ENCODE measurements around the gene JARID2. TPM values are rescaled to one million over a fixed set of nuclear protein-coding genes. Genes with fewer than 3 reads are reported as not detected.

The JARID2 gene
- total and polyA plus RNA-seq, 9 of the 15 experiments (the other 6 are each of a cell fraction or from before 2014, with no cell fraction given): 5.0 to 29.0 (median 15.6) TPM

DNA sequence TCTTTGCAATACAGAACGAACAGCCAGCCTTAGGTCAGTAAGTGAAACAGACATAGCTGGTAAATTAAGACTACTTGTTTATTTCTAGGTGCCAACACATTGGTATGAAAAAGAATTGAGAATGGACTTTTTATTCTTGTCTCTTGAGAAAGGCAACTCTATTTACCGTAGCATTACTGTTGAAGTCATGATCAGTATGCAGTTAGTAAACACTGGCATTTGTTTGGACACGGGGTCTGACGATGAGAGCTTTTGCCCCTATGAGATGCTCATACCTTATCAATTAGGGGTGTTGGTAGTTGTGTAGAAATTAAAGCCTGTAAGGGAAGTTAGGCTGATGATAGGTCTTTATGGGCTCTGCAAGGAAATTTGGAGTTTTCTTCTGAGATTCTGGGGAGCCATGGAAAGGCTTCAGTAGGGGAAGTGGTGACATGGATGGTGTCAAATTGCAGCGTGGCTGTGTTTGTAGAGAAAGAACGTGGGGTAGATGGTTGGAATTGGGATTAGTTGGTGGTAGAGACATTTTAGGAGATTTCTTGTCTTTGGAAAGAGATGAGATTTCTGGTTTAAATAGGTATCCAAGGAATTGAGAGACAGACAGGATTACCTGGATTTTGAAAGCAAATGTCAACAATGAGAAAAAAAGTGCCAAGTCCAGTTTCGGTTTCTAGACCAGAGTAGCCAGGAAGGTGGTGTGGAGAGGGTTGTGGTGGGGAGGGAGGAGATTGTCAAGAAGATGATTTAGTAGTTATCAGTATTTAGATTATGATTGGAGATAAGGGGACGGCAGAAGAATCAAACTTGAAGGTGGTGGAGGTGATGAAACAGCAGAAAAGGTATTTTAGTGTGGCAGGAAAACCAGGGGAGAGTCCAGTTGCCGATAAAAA, 116.6 kb downstream of the JARID2 start:
- H3K4me1 ChIP-seq (replicated peaks in 1 of 2; ENCODE audit: control insufficient read depth in 2 of 2, insufficient read depth in 2 of 2, low read length in 2 of 2): peaks cover 28 to 80% of the 10 kb centered on the region in 2 experiments
- CTCF ChIA-PET (ENCODE audit: low intra/inter-chr PET ratio): no interaction called here
- in situ Hi-C loops (cut with MboI) (no loop called here), intact Hi-C loops (cut with micrococcal nuclease) (no loop called here)
- FAIRE-seq: no peak
- peaks cover 6% of the 10 kb centered on the region for H3K9me1 ChIP-seq (ENCODE audit: control insufficient read depth, insufficient read depth, low read length)
- no peaks in the 10 kb centered on the region for H3K27me3 ChIP-seq (ENCODE audit: control insufficient read depth in 2 of 2, insufficient read depth in 2 of 2, low read length in 2 of 2)
- BruUV-seq (replicated peaks): no TSS peak
- no peaks in the 10 kb centered on the region for H3K9me3 ChIP-seq (replicated peaks; ENCODE audit: control insufficient read depth, insufficient read depth, low read depth, low read length)
- H3K4me3 ChIP-seq: no peak overlapping the region
- H2AFZ ChIP-seq (ENCODE audit: low read depth, low read length): no peak overlapping the region
- peaks cover 98% of the 10 kb centered on the region for H3K79me2 ChIP-seq (ENCODE audit: control insufficient read depth, insufficient read depth, low read length)
- 0 out of 3 replicates have a peak, but pooled peaks cover 3% of the 10 kb centered on the region for H3K36me3 ChIP-seq (ENCODE audit: control insufficient read depth, insufficient read depth, low read length)
- H4K20me1 ChIP-seq (replicated peaks; ENCODE audit: control insufficient read depth, insufficient read depth, low read length): peaks cover 48% of the 10 kb centered on the region
- 45% methylated on average over 9 of the region's 9 CpGs for WGBS (ENCODE audit: insufficient coverage, low coverage, missing lambda C conversion rate)
- no peak overlapping the region for H3K9ac ChIP-seq (ENCODE audit: insufficient read depth in 1 of 2, low read depth in 2 of 2, low read length in 2 of 2)
- POLR2A ChIA-PET: no interaction called here
- ATAC-seq: 0 out of 3 replicates have a peak, but pooled peaks have one; percentile 13
- H3K4me2 ChIP-seq (ENCODE audit: insufficient read depth, low read length): peak overlapping the region; percentile 35; the same call in 1 of the 2 replicates
- no peak overlapping the region for H3K27ac ChIP-seq (ENCODE audit: extremely low read depth, low read depth, low read length)
- DNase-seq (ENCODE audit: extremely low read depth in 1 of 4, low spot score in 3 of 4): no peak
- TF ChIP-seq RBM39 (optimal IDR thresholded peaks at IDR 0.05; ENCODE audit: low read depth, low read length) (no peak), ZNF778 (CRISPR knock-in tag; IDR thresholded peaks at IDR 0.05) (no peak), ARID1B (IDR thresholded peaks at IDR 0.05) (peak; percentile 24; the same call in 1 of the 2 replicates), SMARCE1 (IDR thresholded peaks at IDR 0.05) (0 out of 2 replicates have a peak, but pooled peaks have one; percentile 45), DPF2 (IDR thresholded peaks at IDR 0.05) (peak; percentile 55; the same call in 1 of the 2 replicates), SMARCA4 (IDR thresholded peaks at IDR 0.05) (peak; percentile 36; the same call in 1 of the 2 replicates), SP1 (CRISPR knock-in tag; IDR thresholded peaks at IDR 0.05) (no peak), NFE2L1 (tag; IDR thresholded peaks at IDR 0.05; ENCODE audit: borderline replicate concordance, low read depth) (no peak), ZEB2 (IDR thresholded peaks at IDR 0.05) (peak; percentile 43; the same call in 1 of the 2 replicates), MEIS2 (IDR thresholded peaks at IDR 0.05; ENCODE audit: partially characterized antibody) (peak; percentile 88)
- TF ChIP-seq, protein P1, sequence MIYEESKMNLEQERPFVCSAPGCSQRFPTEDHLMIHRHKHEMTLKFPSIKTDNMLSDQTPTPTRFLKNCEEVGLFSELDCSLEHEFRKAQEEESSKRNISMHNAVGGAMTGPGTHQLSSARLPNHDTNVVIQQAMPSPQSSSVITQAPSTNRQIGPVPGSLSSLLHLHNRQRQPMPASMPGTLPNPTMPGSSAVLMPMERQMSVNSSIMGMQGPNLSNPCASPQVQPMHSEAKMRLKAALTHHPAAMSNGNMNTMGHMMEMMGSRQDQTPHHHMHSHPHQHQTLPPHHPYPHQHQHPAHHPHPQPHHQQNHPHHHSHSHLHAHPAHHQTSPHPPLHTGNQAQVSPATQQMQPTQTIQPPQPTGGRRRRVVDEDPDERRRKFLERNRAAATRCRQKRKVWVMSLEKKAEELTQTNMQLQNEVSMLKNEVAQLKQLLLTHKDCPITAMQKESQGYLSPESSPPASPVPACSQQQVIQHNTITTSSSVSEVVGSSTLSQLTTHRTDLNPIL (CRISPR knock-in tag; IDR thresholded peaks at IDR 0.05): no peak
- TF ChIP-seq, protein P2, sequence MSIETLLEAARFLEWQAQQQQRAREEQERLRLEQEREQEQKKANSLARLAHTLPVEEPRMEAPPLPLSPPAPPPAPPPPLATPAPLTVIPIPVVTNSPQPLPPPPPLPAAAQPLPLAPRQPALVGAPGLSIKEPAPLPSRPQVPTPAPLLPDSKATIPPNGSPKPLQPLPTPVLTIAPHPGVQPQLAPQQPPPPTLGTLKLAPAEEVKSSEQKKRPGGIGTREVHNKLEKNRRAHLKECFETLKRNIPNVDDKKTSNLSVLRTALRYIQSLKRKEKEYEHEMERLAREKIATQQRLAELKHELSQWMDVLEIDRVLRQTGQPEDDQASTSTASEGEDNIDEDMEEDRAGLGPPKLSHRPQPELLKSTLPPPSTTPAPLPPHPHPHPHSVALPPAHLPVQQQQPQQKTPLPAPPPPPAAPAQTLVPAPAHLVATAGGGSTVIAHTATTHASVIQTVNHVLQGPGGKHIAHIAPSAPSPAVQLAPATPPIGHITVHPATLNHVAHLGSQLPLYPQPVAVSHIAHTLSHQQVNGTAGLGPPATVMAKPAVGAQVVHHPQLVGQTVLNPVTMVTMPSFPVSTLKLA (conservative IDR thresholded peaks at IDR 0.05): peak in 1 of 2 experiments; percentile 21; a peak in 1 of 4 replicates
- TF ChIP-seq, protein P3, sequence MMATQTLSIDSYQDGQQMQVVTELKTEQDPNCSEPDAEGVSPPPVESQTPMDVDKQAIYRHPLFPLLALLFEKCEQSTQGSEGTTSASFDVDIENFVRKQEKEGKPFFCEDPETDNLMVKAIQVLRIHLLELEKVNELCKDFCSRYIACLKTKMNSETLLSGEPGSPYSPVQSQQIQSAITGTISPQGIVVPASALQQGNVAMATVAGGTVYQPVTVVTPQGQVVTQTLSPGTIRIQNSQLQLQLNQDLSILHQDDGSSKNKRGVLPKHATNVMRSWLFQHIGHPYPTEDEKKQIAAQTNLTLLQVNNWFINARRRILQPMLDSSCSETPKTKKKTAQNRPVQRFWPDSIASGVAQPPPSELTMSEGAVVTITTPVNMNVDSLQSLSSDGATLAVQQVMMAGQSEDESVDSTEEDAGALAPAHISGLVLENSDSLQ (IDR thresholded peaks at IDR 0.05): peak; percentile 64
- TF ChIP-seq, protein P4, sequence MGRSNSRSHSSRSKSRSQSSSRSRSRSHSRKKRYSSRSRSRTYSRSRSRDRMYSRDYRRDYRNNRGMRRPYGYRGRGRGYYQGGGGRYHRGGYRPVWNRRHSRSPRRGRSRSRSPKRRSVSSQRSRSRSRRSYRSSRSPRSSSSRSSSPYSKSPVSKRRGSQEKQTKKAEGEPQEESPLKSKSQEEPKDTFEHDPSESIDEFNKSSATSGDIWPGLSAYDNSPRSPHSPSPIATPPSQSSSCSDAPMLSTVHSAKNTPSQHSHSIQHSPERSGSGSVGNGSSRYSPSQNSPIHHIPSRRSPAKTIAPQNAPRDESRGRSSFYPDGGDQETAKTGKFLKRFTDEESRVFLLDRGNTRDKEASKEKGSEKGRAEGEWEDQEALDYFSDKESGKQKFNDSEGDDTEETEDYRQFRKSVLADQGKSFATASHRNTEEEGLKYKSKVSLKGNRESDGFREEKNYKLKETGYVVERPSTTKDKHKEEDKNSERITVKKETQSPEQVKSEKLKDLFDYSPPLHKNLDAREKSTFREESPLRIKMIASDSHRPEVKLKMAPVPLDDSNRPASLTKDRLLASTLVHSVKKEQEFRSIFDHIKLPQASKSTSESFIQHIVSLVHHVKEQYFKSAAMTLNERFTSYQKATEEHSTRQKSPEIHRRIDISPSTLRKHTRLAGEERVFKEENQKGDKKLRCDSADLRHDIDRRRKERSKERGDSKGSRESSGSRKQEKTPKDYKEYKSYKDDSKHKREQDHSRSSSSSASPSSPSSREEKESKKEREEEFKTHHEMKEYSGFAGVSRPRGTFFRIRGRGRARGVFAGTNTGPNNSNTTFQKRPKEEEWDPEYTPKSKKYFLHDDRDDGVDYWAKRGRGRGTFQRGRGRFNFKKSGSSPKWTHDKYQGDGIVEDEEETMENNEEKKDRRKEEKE (IDR thresholded peaks at IDR 0.05; ENCODE audit: borderline replicate concordance in 1 of 2, control insufficient read depth in 1 of 2, low read depth in 2 of 2, low read length in 1 of 2): 0 out of 4 replicates have a peak, but pooled peaks of 1 of the 2 experiments have one; percentile 20

Data from K562 (cell line).